HG02798 (cell line): ENCODE data around the gene GNAQ.

Source experiments
- ATAC-seq: cut with Tn5 transposase; IDR thresholded peaks from one replicate; pipeline ENCODE4 v1.9.1; 2021; ENCODE audit warnings: mild to moderate bottlenecking; ENCODE audit not compliant: unreplicated experiment, poor library complexity

The GNAQ gene

DNA sequence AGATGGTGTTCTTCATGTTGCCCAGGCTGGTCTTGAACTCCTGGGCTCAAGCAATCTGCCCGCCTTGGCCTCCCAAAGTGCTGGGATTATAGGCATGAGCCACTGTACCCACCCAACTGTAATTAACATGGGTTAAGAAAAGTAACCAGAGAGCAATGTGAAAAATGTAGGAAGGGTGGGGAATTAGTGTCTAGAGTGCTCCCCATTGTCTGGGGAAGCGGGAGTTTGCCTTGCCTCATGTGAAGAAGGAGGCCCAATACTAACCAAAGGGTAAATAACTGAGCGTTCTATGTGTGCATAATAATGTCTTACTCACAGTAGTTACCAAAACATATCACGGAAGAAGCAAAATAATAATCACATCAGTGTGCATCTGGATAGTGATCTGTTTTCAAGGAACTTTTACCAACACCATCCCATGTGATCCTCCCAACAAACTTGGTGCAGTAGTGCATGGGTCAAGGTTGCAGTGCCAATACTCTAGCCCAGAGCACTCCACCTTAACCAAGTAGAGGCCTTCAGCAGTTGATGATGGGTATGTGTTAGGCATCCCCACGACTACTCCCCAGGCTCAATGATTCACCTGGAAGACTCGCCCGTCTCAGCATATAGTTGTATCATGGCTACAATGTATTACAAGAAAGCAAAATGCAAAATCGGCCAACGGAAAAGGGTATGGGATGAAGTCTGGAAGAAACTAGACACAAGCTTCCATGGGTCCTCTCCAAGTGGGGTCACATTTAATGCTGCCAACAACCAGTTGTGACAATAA is 26.2 kb downstream of the GNAQ start:
- ATAC-seq: no peak

DNA sequence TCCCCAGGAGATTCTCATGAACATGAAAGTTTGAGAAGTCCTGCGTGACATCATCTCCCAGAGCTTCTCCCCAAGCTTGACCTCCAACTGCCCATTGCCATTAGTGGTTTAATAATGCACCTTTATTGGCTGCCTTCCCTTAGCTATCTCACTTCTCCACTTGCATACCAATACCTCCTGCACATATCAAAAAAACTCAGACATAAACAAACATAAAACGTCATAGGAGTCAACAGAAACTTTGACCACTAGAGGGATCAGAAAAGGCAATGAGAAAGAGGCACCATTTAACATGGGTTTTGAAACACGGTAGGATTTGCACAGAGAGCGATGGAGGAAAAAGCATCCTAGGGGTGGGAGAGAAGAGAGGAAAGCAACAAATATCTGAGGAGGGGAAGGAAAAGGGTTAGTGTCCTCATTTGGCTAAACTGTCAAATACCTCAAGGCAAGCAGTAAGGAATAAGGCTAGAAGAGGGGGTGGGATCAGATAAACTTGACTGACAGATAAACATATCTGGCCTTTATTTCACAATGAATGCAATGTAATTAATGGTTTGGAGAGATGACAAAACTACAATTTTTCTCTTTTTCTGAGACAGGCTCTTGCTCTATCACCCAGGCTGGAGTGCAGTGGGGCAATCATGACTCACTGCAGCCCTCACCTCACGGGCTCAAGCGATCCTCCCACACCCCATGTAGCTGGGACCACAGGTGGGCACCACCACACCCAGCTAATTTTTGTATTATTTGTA is 27.0 kb downstream of the GNAQ start:
- no peak for ATAC-seq

DNA sequence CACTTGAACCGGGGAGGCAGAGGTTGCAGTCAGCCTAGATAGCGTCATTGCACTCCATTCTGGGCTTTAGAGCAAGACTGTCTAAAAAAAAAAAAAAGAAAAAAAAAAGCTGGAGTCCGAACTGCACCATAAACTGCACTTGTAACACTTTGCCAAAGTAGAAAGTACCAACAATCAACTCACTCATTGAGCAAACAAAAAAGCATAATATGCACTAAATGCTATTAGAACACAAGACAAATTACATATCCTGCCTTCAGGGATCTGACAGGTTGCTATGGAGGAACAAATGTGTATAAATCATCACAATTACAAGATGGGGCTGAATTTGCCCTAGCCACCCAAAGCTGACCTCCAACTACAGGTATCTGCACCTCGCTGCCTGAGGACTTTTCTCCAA is 27.9 kb downstream of the GNAQ start:
- ATAC-seq: no peak

DNA sequence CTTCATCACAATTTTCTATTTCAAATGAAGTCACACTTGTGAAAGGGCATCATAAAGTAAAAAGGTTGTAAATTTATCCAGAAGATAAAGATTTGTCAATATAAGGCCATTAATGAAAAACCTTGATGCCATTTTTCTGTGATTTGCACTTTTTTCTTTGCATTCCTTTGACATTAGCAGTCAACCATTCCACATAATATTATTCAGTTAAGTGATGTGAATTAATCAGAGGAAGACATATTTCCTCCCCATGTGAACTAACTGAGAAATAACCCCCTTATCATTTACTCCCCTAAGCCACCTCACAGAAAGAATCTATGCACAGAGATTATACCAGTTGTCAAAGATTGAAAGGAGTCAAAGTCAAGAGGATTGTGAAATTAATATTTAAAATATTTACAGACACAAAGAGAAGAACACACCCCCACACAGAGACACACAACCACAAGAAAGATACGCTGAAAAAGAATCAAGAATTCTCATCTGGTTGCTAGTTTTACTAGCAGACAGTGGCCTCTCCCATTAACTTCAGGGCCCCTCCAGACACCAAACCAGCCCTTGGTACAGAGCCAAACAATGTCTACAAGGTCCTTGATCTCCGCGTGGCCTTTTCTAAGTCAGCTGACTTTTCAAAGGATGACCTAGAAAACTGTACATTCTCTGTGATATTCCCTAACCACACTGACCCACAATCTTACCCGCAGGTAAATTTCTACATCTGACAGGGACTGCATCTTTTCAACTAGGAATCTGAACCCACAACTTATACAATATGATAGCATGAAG is 29.5 kb downstream of the GNAQ start:
- no peak for ATAC-seq

DNA sequence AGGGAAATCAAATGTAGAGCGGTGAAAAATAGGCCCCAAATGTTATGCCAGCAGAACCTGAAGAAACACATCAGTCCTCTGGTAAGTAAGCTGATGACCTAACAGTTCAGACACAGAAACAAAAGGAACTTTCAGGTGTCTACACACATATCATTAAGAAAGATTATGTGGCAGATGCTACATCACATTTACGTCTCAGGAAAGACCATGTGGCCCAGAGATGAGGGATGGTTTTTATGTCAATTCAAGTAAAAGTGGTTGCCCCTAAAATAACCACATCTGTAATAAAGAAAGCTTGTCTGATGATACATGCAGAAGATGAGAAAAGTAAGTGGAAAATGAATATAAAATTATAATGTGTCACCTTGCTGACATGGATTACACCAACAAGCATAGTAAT is 31.4 kb downstream of the GNAQ start:
- ATAC-seq: no peak

DNA sequence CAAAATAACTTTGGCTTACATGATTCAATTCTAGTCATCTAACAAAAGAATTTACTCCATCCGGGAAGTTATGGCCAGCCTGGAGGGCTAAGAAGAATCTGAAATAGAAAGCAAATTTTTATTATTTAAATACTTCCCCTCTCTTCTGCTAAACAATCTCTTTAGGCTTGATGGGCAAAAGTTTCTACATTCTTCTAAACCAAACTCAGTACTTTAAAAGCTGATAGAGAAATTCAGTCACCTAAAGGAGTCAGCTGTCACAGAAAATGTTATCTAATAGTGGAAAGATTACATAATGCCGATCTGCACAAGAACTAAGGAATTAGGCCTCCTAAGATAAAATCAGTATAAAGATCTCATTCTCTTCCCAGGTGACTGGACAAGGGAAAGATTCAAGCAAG is 32.4 kb downstream of the GNAQ start:
- ATAC-seq: no peak

DNA sequence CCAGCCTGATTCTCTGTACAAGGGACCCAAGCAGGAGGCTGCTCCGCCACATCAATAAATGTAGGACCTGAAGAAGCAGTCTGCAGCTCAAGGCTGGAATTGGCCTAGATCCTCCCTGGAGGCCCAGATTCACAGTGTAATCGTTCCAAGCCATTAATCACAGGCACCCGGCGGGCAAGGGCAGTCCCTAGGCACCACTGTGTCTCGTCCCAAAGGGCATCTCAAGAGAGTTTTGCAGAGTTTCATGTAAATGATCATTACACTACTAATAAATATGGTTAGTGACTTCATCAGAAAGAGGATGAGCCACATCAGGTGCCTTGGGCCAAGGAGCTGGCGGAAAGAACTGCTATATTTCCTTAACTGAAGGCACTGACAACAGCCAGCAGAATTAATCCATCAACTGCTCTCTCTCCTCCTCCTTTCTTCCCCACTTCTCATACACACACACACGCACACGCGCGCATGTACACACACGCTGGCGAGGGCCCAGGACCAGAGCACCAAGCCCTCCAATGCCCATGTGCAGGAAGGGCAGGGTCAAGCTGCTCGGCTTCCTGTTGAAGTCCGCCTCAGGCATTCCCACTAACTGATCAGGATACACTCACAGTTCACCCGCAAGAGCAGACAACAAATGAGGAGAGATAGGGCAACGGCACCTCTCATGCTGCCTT is 33.9 kb downstream of the GNAQ start:
- no peak for ATAC-seq

DNA sequence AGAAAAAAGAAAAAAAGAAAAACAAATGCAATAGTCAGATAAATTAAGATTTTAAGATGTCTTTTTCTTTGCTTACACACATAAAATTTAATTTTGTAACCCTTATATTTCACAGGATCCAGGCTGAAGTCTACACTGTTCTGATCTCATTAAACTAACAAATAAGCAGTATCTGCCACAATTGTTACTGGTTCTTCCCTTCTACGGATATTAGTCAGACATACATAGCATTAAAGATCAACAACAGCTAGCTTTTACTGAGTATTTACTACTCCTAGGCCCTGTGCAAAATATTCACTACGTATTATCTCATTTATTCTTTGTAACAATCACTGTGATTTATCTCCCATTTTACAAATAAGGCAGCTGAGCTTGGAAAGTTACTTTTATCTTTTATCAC is 34.9 kb downstream of the GNAQ start:
- no peak for ATAC-seq

DNA sequence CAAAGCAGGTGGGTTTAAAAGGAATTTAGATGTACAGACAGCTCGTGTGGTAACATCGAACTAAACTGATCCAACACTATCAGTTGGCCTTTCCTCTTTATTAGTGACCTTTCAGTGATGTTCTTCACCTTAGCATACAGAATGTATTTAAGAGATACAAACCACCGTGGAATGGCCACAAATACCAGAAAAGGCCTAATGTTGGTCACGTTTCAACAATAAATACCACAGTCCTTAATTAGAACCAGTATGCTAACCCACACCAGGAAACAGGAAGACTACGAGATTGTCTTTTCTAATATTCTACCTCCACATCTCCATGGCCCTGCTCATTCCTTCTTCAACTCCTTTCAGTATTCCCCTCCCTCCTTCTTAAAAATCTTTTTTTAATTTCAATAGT is 40.4 kb downstream of the GNAQ start:
- no peak for ATAC-seq

DNA sequence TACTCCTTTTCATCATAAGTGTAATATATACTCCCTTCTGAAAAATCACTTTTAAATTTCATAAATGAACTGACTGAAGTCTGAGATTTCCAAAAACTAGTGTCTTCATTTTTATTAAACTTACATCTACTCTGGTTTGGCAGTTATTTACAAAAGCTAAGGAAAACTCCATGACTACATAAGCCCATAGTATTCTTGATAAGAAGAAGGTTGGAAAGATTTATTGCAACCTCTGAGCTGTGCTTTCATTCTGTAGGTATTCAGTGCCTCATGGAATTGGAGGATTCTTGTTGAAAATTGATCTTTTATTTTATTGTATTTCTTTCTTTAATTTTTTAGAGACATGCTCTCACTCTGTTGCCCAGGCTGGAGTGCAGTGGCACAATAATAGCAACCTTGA is 41.7 kb downstream of the GNAQ start:
- ATAC-seq: no peak

DNA sequence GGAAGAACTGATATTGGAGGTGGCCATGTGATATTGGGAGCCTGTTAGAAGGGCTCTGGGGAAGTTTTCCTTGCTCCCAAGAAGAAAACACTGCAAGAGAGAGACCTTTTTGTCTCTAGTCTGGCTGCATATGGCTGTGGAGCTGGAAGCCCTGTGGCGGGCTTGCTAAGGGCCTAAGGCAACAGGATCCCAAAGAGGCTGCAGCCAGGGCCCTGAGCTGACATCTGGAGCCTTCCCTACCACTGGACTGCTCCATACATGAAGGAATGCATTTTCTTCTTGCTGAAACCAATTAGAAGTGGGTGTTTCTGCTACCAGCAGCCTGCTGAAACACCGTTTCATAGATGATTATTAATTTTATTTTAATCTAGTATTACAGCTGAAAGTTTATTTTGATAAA is 42.2 kb downstream of the GNAQ start:
- no peak for ATAC-seq

DNA sequence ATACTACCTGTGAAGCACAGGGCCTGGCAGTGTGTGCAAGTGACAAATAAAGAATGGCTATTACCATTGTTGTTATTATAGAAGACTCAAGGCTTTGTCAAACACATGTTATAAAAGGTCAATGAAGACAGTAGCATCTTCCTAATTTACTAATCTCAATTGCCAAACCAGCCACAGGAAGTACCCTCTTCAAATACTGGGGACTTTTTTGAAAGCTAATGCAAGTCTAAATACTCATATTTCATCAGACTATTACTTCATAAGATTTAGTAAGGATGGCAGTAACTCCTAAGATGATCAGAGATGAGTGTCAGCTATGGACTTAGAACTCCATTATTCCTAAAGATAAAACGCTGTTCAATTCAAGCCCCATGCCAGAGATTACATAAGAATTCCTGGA is 43.0 kb downstream of the GNAQ start:
- ATAC-seq: no peak

DNA sequence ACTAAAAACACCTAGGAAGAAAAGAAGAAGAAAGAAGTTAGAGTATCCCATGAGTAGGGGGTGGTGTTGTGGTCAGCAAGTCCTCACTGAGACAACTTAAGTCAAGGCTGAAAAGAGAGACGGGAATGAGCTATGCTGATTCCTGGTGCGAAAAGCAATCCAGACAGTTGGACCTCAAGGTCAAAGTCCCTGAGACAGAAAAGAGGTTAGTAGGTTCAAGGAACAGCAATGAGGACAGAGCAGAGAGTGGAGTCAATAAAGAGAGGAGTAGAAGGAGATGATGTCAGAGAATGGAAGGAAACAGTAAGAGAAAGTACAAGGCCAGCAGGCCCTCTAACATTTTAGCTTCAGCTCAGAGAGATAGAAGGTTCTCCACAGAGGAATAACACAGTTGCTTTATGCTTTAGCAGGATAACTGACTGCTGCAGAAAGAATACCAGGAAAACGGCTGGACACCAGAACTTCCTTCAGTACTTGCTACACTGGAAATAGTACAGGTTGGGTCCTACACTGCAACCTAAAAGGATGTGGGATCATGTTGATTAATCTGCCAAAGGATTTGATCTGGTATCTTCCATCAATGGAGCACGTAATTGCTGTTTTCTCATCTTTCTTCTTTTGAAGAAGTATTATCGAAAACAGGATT is 43.6 kb downstream of the GNAQ start:
- no peak for ATAC-seq

DNA sequence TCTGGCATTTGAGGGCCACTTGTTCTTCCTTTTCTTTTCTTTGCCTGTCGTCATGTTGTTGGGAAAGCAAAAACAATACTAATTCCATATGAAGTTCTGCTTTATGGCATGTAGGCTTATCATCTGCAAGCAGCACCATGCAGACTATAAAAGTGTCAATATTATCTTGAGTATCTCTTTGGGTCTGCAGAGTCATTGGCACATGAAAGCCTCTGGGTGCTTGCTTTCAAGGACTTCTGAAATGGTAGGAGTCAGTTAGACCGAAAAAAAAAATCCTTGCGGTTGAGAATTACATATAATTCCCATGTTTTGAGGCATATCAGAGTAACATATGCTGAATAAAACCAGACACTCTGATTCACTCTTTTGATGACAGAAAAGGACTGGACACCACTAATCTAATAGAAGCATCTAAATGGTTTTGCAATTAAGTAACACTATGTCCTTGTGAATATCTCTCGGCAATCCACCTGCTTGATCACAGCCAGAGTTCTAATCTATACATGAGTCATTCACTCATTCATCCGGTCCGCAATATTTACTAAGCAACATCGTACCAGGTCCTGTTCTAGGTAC is 44.4 kb downstream of the GNAQ start:
- no peak for ATAC-seq

DNA sequence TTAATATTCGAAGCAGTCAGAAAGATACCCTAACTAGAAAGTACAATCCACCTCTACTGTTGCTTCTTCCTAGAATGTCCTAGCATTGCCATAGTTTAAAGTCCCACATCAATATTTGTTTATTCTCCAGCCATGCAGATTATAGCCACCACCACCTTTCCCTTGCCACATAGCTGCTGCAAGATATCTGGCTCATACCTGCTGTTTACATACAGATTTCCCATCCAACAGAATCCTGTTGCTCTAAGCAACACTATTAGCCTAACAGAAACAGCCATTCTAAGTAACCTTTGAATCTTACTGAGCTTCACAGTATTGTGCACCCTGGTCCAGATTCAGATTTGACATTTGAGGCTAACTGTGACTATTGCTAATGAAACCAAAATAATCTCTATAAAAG is 45.6 kb downstream of the GNAQ start:
- ATAC-seq: no peak

DNA sequence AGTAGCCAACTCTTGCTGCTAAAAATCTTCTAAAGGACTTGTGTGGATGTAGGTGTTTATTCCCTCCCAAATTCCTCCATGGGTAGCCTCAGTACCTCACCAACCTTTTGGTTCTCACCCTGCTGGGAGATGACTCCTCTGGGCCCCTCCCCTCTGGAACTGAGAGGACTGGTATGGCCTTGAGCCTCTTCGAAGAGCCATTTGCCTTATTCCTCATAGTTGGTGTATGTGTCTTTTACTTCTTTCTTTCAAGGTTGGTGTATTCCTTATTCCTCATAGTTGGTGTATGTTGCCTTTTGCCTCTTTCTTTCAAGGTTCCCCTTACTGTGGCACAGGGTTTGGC is 48.3 kb downstream of the GNAQ start:
- no peak for ATAC-seq

DNA sequence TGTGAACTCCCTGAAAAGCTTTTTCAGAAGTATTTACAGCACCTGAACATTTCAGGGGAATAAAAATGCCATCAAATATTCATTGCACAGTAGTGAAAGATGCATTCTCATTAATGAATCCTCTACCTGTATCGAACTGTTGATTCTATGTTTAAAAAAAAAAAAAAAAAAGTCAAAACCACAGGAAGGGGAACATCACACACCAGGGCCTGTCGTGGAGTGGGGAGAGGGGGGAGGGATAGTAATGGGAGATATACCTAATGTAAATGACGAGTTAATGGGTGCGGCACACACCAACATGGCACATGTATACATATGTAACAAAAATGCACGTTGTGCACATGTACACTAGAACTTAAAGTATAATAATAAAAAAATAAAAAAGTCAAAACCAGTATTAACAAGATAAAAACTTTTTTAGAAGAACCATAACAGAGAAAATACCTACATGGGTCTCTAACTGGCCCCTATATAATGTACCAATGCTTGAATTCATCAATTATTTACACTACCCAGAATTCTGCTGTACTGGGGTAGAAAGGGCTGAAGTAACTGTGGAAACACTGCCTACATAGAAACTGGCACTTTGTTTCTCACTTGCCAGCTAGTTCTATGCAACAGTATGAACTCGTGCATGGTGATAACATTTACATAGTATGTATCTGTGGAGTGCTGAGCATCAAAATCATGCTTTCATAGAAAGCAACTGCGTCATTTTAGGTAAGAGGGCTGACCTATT is 48.9 kb downstream of the GNAQ start:
- ATAC-seq: no peak

DNA sequence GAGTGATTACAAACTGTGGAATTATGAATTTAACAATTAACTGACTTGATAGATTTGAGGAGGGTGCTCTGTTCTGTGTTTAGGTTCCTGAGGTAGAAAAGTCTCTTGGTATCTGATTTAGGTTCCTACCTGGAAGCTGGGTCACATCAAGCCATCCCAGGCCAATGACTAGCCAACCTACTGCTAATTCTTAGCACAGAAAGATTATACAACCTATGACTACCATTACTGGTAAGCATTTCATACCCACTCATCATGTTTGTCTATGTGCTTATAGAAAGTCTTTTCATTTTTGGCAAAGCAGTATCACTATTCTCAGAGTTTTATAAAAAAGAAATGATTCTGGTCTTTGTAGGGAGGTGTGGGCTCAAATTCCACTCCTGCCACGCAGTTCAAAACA is 49.7 kb downstream of the GNAQ start:
- no peak for ATAC-seq

DNA sequence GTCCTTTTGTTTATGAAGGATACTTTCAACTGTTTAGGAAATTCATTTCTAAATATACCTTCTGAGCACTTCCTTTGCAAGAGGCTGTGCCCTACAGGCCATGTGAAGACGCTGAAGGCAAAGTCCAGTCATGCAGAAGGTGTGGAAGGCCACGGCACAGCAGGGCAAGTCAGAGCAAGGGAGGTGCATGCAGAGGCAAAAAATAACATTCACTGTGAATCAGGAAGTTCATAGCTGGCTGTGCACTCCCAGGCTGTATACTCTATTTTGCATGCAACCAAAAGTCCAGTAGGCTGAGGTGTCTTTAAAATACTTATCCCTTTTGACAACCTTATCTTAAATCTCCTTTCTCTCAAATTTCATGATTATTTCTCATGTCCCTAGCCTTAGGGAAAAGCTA is 50.3 kb downstream of the GNAQ start:
- ATAC-seq: peak; percentile 37
